GM21423 (cell line): ENCODE results near the gene MAP3K20.
"Not testable (repeated sequence)": the region's sequence is repeated elsewhere in the genome, so short reads cannot be mapped to it uniquely, and the experiment has no call there.

Experiments used
- ATAC-seq: cut with Tn5 transposase; IDR thresholded peaks from one replicate; pipeline ENCODE4 v1.9.1; 2021; ENCODE audit warnings: mild to moderate bottlenecking, moderate library complexity; ENCODE audit not compliant: unreplicated experiment

The MAP3K20 gene

GRCh38 chr2:173264151-173264550, 188.5 kb downstream of the MAP3K20 start:
- ATAC-seq, result no peak

DNA sequence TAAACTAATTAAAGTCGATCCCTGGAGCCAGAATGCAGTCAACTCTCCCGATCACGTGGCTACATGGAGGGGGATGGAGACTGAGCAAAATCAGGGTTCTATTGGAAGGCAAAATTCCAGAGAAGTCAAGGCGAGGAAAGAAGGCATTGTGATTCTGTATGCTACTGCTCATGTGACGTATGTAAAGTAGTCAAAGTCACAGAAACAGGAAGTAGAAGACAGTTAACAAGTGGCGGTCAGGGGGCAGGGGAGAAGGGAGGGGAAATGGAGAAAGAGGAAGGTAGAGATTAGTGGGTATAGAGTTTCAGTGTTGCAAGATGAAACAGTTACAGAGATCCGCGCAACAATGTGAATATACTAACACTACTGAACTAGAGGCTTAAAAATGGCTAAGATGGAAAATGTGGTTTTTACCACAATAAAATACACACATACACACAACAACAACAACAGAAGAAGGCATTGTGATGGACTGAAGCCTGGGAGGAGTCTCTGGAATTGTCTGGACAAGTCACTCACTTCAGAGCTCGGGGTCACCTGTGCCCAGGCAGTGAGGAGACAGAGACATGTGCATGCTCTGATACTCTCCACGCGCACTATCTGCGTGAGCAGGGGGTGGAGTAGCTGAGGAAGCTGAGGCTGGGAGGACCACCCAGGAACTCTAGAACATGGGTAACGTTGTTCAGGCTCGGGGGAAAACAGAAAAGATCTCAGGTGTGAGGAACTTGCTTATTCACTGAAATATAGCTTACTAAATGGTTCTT, 189.1 kb downstream of the MAP3K20 start:
- ATAC-seq, result peak; percentile 99

DNA sequence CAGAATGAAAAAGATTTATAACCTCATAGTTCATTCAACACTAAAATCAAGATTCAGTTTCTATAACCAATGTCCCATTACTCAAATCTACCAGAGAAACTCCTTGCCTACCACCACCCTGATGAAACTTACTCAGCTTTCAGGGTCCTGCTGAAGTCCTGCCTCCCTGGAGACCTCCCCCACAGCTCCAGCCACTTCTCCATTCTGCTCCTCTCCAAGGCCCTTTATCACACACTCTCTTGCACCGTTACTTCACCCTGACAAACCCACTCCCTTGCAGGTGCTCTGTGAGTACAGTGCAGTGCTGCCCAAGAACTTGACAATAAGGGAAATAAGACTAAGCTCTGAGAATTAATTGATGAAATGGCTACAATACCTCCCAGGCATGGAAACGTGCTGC, 195.5 kb downstream of the MAP3K20 start:
- ATAC-seq, result no peak

DNA sequence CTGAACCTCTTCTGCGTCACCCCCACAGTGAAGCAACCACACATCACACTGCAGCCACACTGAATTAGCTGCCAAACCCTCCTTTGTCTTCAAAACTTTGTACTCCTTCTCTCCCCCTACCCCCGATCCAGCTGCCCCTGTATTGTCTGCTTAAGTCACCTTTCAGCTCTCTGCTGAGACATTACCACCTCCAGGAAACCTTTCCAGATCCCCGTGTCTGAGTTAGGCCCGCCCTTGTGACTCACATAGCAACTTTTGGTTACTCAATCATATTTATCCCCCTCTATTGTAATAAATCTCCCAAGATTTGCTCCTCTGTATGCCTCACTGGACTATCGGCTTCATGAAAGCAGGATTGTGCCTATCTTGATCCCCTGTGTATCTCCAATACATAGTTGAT, 196.2 kb downstream of the MAP3K20 start:
- ATAC-seq, result no peak

DNA sequence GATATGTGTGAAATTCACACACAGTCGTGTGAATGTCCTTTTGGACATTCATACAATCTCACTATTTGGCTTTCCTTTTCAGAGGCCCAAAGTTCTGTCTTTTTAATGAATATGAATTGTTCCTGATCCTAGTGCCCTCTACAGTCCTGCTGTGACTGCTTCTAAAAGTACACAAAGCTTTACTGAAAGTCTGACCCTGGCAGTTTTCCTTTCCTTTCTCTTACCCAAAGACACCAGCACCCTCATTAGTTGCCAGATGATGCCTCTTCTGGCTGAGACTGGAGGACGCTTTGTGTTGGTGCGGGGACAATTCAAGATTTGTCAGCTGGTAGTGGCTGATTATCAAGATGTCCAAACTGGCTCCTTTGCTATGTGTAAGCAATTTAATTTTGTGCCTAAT, 197.2 kb downstream of the MAP3K20 start:
- ATAC-seq, result no peak

- ATAC-seq, result no peak
Observed at GRCh38 chr2:173278794-173279526, 203.3 kb downstream of the MAP3K20 start.

DNA sequence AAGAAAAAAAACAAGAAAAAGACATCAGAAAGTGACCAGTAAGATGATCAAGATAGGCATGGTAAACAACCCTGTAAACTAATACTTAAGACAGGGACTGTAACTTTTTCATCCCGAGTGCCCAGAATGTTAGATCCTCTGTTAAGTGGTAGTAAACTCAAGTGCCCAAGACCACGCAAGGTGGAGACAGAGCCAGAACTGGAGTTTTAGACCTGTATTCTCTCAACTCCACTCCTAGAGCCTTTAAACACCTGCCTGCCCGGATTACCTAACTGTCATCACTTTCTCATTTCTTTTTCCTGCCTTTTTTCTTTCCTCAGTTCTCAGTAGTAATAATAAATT, 203.9 kb downstream of the MAP3K20 start:
- ATAC-seq, result no peak

GRCh38 chr2:173280853-173281252, 205.2 kb downstream of the MAP3K20 start:
- ATAC-seq, result no peak

DNA sequence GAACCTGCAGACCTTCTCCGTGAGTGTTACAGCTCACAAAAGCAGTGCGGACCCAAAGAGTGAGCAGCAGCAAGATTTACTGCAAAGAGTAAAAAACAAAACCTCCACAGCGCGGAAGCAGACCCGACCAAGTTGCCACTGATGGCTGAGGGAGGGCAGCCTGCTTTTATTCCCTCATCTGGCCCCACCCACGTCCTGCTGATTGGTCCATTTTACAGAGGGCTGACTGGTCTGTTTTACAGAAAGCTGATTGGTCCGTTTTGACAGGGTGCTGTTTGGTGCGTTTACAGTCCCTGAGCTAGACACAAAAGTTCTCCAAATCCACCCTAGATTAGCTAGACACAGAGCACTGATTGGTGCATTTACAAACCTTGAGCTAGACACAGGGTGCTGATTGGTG, 206.3 kb downstream of the MAP3K20 start:
- not testable (repeated sequence) for ATAC-seq

- ATAC-seq, result no peak
Observed at GRCh38 chr2:173282795-173283545, 207.3 kb downstream of the MAP3K20 start.

GRCh38 chr2:173286153-173286809, 210.6 kb downstream of the MAP3K20 start:
- ATAC-seq, result peak; percentile 75

DNA sequence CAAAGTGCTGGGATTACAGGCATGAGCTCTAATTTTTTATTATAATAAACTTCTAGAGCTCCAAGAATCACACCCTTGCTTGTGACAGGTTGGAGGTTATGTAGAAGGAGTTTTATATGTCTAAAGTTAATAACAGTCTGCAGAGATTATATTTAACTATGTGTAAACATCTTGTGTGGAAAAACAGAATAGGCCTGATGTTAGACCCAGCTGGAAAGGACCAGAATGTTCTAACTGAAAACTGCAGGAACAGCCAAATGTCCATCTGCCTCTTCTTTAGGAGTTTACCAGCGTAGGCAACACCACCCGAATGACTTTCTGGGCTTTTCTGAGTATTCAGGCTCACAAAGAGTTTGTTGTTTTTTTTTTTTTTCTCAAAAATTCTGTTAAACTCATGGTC, 211.9 kb downstream of the MAP3K20 start:
- no peak for ATAC-seq

GRCh38 chr2:173288561-173288960, 212.9 kb downstream of the MAP3K20 start:
- no peak for ATAC-seq

DNA sequence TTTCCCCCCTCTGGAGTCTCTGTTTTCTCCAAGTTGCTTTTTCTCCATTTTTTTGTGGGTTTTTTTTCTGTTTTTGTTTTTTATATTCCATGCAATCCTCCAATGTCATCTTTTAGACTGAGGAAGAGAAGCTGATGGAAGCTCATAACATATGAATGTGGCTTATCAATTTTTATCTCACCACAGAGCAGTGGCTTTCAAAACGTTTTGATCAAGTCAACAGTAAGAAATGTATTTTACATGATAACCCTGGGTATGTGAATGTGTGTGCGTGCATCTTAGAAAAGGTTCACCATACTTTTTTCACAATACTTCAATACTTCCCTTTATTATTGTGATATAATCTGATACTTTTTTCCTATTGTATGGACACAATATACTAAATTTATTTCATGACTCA, 214.4 kb downstream of the MAP3K20 start:
- no peak for ATAC-seq

GRCh38 chr2:173290518-173290917, 214.9 kb downstream of the MAP3K20 start:
- ATAC-seq, result no peak

DNA sequence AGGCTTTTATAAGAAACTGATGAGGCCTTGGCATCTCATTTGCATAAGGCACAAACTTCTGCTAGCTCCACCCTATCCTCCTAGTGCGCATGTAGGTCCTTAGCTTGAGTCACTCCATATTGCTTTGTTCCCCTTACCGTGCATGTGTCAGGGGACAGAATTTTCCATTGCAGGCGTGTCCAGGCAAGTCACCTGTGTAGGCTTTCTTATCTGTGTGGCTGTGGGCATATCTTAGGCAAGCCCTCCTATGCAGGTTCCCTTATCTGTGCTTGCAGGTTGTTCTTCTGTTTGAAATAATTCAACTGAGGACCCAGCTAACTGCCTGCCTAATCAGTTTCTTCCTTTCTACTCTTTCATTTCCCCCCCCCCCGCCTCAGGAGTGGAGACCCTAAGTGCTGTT, 215.8 kb downstream of the MAP3K20 start:
- no peak for ATAC-seq

DNA sequence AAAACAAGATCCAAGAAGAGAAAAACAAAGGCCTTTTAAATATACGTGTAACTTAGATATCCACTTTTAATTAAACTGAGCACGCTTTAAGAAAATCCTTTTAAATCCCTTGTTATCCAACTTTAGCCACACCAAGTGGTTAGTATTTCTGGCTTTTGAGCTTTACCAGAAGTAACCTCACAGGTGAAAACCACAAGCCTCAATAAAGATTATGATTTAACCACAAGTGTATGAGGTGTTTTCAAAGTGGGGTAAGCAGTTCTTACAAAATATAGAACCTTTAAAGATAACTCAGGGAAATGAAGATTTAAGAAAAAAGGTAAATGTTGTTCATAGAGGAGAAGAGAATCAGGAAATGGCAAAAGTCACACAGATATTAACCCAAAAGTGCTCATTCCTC, 220.6 kb downstream of the MAP3K20 start:
- no peak for ATAC-seq

- no peak for ATAC-seq
Observed at GRCh38 chr2:173298536-173299097, 223.0 kb downstream of the MAP3K20 start.

DNA sequence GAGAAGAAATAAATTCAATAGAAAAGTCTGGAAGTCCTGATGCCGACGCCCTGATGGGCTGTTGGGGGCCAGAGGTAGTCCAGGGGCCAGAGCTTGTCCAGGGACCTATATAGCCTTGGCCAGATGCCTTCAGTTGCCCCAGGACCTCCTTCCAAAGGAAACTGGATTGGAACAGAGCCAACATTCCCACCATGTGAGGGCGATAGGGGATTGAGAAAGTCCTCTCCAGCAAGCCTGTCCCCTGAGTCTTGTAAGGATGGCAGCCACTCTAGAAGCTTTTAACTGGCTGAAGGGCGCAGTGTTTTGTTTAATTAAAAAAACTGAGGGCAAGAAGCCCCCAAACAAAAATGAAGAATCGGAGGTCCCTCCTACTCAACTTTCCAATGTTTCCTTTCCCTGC, 224.1 kb downstream of the MAP3K20 start:
- ATAC-seq, result no peak

GRCh38 chr2:173300458-173300857, 224.8 kb downstream of the MAP3K20 start:
- ATAC-seq, result no peak

- not testable (repeated sequence) for ATAC-seq
Observed at GRCh38 chr2:173301549-173301948, 225.9 kb downstream of the MAP3K20 start.
